ENCODE data around the gene HIBADH. TPM values are rescaled to one million over a fixed set of nuclear protein-coding genes. Genes with fewer than 3 reads are reported as not detected.
A peak's percentile ranks its signal among the peaks of the same experiment; 100 is the strongest.

The HIBADH gene
- total and polyA plus RNA-seq, 2 experiments from 2014 or later = 62.5 to 83.8 TPM

- H3K27me3 ChIP-seq = no peaks in the 10 kb centered on the region
- no peak for TF ChIP-seq CTCF (IDR thresholded peaks at IDR 0.05; ENCODE audit: low read depth, low read length)
- no peak overlapping the region for H3K4me3 ChIP-seq
These were observed 114.4 kb downstream of the HIBADH start for GRCh38 chr7:27548304-27548703.

GRCh38 chr7:27547401-27547800, 115.3 kb downstream of the HIBADH start:
- Histone ChIP-seq H3K27ac (no peak overlapping the region), H3K9me3 (ENCODE audit: low read depth) (no peaks in the 10 kb centered on the region), H3K4me3 (no peak overlapping the region), H3K36me3 (no peaks in the 10 kb centered on the region), H3K27me3 (no peaks in the 10 kb centered on the region), H3K4me1 (ENCODE audit: low read depth) (no peaks in the 10 kb centered on the region)
- DNase-seq (ENCODE audit: low read depth in 1 of 2, low spot score in 1 of 2) = peak in 1 of 2 donors; percentile 58
- TF ChIP-seq CTCF (IDR thresholded peaks at IDR 0.05; ENCODE audit: low read depth, low read length) = no peak

More at GRCh38 chr7:27548304-27548703, 114.4 kb downstream of the HIBADH start:
- Histone ChIP-seq H3K4me1 (ENCODE audit: low read depth) (no peaks in the 10 kb centered on the region), H3K9me3 (ENCODE audit: low read depth) (no peaks in the 10 kb centered on the region), H3K27ac (no peak overlapping the region), H3K36me3 (no peaks in the 10 kb centered on the region)
- no peak for DNase-seq (ENCODE audit: low read depth in 1 of 2, low spot score in 1 of 2)

GRCh38 chr7:27546610-27547009, 116.1 kb downstream of the HIBADH start:
- no peaks in the 10 kb centered on the region for H3K9me3 ChIP-seq (ENCODE audit: low read depth)
- H3K27ac ChIP-seq = no peak overlapping the region
- H3K4me1 ChIP-seq (ENCODE audit: low read depth) = no peaks in the 10 kb centered on the region
- H3K36me3 ChIP-seq = no peaks in the 10 kb centered on the region
- DNase-seq (ENCODE audit: low read depth in 1 of 2, low spot score in 1 of 2) = no peak
- no peak overlapping the region for H3K4me3 ChIP-seq
- no peak for TF ChIP-seq CTCF (IDR thresholded peaks at IDR 0.05; ENCODE audit: low read depth, low read length)
- H3K27me3 ChIP-seq = no peaks in the 10 kb centered on the region

GRCh38 chr7:27535795-27536194, 126.9 kb downstream of the HIBADH start:
- H3K27ac ChIP-seq = no peak overlapping the region
- no peak for TF ChIP-seq CTCF (IDR thresholded peaks at IDR 0.05; ENCODE audit: low read depth, low read length)
- no peak overlapping the region for H3K4me3 ChIP-seq
- peaks cover 8% of the 10 kb centered on the region for H3K36me3 ChIP-seq
- no peaks in the 10 kb centered on the region for H3K27me3 ChIP-seq
- H3K9me3 ChIP-seq (ENCODE audit: low read depth) = no peaks in the 10 kb centered on the region
- no peaks in the 10 kb centered on the region for H3K4me1 ChIP-seq (ENCODE audit: low read depth)
- no peak for DNase-seq (ENCODE audit: low read depth in 1 of 2, low spot score in 1 of 2)

- no peak overlapping the region for H3K27ac ChIP-seq
- no peaks in the 10 kb centered on the region for H3K4me1 ChIP-seq (ENCODE audit: low read depth)
- TF ChIP-seq CTCF (IDR thresholded peaks at IDR 0.05; ENCODE audit: low read depth, low read length) = no peak
- H3K9me3 ChIP-seq (ENCODE audit: low read depth) = no peaks in the 10 kb centered on the region
- H3K4me3 ChIP-seq = no peak overlapping the region
- no peaks in the 10 kb centered on the region for H3K27me3 ChIP-seq
- no peak for DNase-seq (ENCODE audit: low read depth in 1 of 2, low spot score in 1 of 2)
- peaks cover 4% of the 10 kb centered on the region for H3K36me3 ChIP-seq
These were observed 129.0 kb downstream of the HIBADH start for GRCh38 chr7:27533652-27534081.

- Histone ChIP-seq H3K4me3 (no peak overlapping the region), H3K36me3 (peaks cover 4% of the 10 kb centered on the region), H3K4me1 (ENCODE audit: low read depth) (no peaks in the 10 kb centered on the region), H3K27ac (no peak overlapping the region), H3K27me3 (no peaks in the 10 kb centered on the region), H3K9me3 (ENCODE audit: low read depth) (no peaks in the 10 kb centered on the region)
- peak in 1 of 2 donors; percentile 49 for DNase-seq (ENCODE audit: low read depth in 1 of 2, low spot score in 1 of 2)
- no peak for TF ChIP-seq CTCF (IDR thresholded peaks at IDR 0.05; ENCODE audit: low read depth, low read length)
These were observed 130.4 kb downstream of the HIBADH start for GRCh38 chr7:27532314-27532713.
